Cardiac muscle cell (in vitro differentiated cells and primary cell): ENCODE data around the gene TRIM45. TPM values are rescaled to one million over a fixed set of nuclear protein-coding genes. Genes with fewer than 3 reads are reported as not detected.
"Not testable (repeated sequence)": the region's sequence is repeated elsewhere in the genome, so short reads cannot be mapped to it uniquely, and the experiment has no call there.

ENCODE experiments used
- DNase-seq, 2 donors: peaks; one replicate each; pipeline versions ENCODE4 v3.0.0 to v3.0.0-alpha.2; 2010 to 2017; ENCODE audit warnings: low read depth in 1 of 2, low spot score in 1 of 2
- H3K27ac ChIP-seq: fragments of 200-600 bp; sonication (generic); 2 replicates; pipeline ENCODE4 v1.5.1; 2016
- H3K27me3 ChIP-seq: fragments of 200-600 bp; sonication (generic); 2 replicates; pipeline ENCODE4 v1.6.0; 2016; ENCODE audit warnings: control low read depth
- H3K36me3 ChIP-seq: fragments of 200-600 bp; sonication (generic); 2 replicates; pipeline ENCODE4 v1.5.1; 2016; ENCODE audit warnings: control low read depth
- H3K4me1 ChIP-seq: fragments of 200-600 bp; sonication (generic); 2 replicates; pipeline ENCODE4 v1.8.1; 2017; ENCODE audit warnings: low read depth, mild to moderate bottlenecking, mixed run types
- H3K4me3 ChIP-seq: fragments of 200-600 bp; sonication (generic); 2 replicates; pipeline ENCODE4 v1.5.1; 2016; ENCODE audit warnings: mild to moderate bottlenecking
- H3K9me3 ChIP-seq: fragments of 200-600 bp; sonication (generic); 2 replicates; pipeline ENCODE4 v1.5.1; 2017; ENCODE audit warnings: low read depth, mild to moderate bottlenecking, control low read depth
- polyA plus RNA-seq: library from polyadenylated mRNA; unstranded; fragments of >200 nt; fragmentation: Nextera tagmentation; extraction: Ambion mirVana; gene quantifications from 2 replicates; pipeline ENCODE4 v1.2.1, GENCODE V29; 2016
- total RNA-seq: library from RNA; depleted of rRNA; stranded (reverse); fragments of >200 nt; gene quantifications from 2 replicates; pipeline ENCODE4 v1.2.3, GENCODE V29; 2016
- TF ChIP-seq, protein P1 (sequence below): IDR thresholded peaks from 2 replicates; pipeline ENCODE4 v1.5.1; 2012; ENCODE audit warnings: low read depth, mild to moderate bottlenecking, low read length

TRIM45 gene
- total and polyA plus RNA-seq, 2 experiments from 2014 or later: 17.2 to 21.5 TPM

DNA sequence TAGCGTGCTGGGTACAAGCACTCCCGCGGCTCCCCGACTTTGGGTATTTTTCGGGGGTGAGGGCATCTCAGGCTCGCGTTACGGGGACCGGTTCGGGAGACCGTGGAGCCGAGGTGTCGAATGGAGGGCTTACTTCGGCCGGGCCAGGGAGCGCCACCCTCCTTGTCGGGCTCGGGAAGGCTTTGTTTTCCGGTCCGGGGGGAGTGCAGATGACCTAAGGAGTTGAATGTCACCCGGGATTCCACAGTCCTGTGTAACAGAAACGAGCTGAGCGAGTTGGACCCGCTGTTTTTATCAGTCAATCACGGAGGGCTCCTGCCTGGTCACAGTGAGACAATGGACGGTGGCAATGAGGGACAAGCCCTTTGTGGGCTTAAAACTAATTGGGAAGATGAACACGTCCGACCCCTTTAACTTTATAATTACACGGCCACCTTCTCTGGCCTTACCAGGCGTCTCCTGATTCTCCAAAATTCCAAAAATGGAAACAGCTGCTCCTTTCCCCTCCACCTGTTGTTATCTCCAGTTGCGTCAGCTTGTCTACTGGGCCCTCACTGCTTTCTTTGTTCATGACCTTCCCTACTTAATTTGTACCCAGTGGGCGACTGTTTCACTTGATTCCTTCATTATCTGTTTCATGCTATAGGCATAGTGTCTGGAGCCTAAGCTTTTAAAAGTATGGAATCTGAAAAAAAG is 929 bp upstream of the TRIM45 start:
- TF ChIP-seq, protein P1, sequence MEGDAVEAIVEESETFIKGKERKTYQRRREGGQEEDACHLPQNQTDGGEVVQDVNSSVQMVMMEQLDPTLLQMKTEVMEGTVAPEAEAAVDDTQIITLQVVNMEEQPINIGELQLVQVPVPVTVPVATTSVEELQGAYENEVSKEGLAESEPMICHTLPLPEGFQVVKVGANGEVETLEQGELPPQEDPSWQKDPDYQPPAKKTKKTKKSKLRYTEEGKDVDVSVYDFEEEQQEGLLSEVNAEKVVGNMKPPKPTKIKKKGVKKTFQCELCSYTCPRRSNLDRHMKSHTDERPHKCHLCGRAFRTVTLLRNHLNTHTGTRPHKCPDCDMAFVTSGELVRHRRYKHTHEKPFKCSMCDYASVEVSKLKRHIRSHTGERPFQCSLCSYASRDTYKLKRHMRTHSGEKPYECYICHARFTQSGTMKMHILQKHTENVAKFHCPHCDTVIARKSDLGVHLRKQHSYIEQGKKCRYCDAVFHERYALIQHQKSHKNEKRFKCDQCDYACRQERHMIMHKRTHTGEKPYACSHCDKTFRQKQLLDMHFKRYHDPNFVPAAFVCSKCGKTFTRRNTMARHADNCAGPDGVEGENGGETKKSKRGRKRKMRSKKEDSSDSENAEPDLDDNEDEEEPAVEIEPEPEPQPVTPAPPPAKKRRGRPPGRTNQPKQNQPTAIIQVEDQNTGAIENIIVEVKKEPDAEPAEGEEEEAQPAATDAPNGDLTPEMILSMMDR: no peak
- peaks cover 12% of the 10 kb centered on the region for H3K4me1 ChIP-seq
- peak overlapping the region; percentile 93 for H3K27ac ChIP-seq
- DNase-seq: no peak
- H3K9me3 ChIP-seq: no peaks in the 10 kb centered on the region
- no peaks in the 10 kb centered on the region for H3K27me3 ChIP-seq
- peak overlapping the region; percentile 56 for H3K4me3 ChIP-seq
- H3K36me3 ChIP-seq: no peaks in the 10 kb centered on the region

- no peak for DNase-seq
- peak overlapping the region; percentile 56 for H3K4me3 ChIP-seq
- TF ChIP-seq, protein P1: no peak
- no peaks in the 10 kb centered on the region for H3K9me3 ChIP-seq
- H3K27ac ChIP-seq: peak overlapping the region; percentile 39
- H3K36me3 ChIP-seq: no peaks in the 10 kb centered on the region
- H3K4me1 ChIP-seq: peaks cover 12% of the 10 kb centered on the region
- no peaks in the 10 kb centered on the region for H3K27me3 ChIP-seq
These were observed 568 bp downstream of the TRIM45 start for GRCh38 chr1:117120774-117121588.

DNA sequence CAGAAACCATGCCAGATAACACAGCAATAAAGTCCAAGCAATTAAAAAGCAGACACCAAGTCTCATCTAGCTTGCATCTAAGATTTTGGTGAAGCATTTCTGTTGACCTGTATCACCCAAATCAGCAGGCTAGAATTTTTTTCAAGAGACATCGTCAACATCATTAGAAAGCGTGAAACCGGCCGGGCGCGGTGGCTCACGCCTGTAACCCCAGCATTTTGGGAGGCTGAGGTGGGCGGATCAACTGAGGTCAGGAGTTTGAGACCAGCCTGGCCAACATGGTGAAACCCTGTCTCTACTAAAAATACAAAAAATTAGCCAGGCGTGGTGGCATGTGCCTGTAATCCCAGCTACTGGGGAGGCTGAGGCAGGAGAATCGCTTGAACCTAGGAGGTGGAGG is 2.4 kb downstream of the TRIM45 start:
- peaks cover 12% of the 10 kb centered on the region for H3K4me1 ChIP-seq
- H3K36me3 ChIP-seq, DNase-seq, H3K27ac ChIP-seq, H3K27me3 ChIP-seq, H3K9me3 ChIP-seq, H3K4me3 ChIP-seq: not testable (repeated sequence)

DNA sequence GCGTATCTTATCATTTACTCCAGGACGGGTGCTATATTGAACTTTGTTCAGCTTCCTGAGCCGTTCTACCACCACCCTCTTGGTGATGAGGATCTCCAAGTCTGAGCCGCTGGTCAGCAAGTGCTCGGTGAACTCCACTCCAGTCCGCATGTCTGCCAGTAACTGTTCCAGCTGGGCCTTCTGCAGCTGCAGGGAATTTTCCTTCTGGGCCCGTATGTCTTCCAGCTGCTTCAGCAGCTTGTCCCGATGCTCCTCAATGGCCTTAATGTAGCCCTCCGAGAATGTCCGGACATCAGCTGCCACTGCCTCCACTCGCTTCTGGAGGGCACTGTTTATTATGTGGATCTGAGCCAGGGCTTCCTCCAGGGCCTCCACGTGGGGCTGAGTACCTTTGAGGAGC is 3.4 kb downstream of the TRIM45 start:
- Histone ChIP-seq H3K4me1 (peaks cover 12% of the 10 kb centered on the region), H3K27me3 (no peaks in the 10 kb centered on the region), H3K4me3 (no peak overlapping the region), H3K9me3 (no peaks in the 10 kb centered on the region), H3K27ac (no peak overlapping the region), H3K36me3 (no peaks in the 10 kb centered on the region)
- TF ChIP-seq, protein P1: no peak
- DNase-seq: no peak

DNA sequence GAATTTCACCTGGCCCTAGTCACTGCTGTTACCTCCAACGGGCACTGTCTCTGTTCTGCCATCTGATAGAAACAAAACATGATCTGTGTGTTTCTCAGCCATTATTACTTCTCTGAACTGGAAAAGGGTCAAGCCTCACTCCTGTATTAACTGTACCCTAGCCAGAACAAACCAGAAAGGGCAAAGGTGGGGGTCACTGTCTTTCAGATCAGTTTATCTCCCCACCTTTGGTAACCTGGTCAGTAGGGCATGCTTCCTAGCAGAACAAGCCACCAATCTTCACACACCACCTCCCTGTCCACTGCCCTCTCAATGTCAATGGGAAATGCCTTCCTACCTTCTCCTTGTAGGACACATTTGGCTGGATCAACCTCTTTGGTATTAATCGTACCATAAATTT is 3.9 kb downstream of the TRIM45 start:
- Histone ChIP-seq H3K36me3 (no peaks in the 10 kb centered on the region), H3K4me3 (no peak overlapping the region), H3K9me3 (no peaks in the 10 kb centered on the region), H3K27ac (no peak overlapping the region), H3K27me3 (no peaks in the 10 kb centered on the region), H3K4me1 (peaks cover 13% of the 10 kb centered on the region)
- TF ChIP-seq, protein P1: no peak
- DNase-seq: no peak

DNA sequence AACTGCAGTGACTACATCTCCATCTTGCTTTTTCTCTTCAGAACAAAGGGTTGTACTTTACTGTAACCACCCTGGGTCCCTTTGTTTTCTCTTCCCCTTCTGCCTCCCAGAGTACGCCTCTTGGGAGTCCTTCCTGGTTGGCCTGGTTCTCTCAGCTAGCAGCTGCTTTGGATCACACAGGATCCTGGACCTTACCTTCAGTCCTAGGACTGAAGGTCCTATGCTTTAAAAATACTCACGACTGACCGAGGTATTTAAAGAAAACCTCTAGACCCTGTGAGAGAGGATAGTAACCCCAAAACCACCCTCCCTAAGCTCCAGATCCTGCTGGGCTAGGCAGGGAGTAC is 4.8 kb downstream of the TRIM45 start:
- H3K27ac ChIP-seq: no peak overlapping the region
- no peaks in the 10 kb centered on the region for H3K36me3 ChIP-seq
- H3K27me3 ChIP-seq: no peaks in the 10 kb centered on the region
- TF ChIP-seq, protein P1: no peak
- H3K9me3 ChIP-seq: no peaks in the 10 kb centered on the region
- DNase-seq: no peak
- H3K4me1 ChIP-seq: peaks cover 17% of the 10 kb centered on the region
- no peak overlapping the region for H3K4me3 ChIP-seq
